SK-N-SH (cell line): ENCODE results near the gene HIPK2. TPM values are rescaled to one million over a fixed set of nuclear protein-coding genes. Genes with fewer than 3 reads are reported as not detected.

Source experiments
- CTCF ChIA-PET: fragments of 300-600, 350-600 bp; formaldehyde crosslinking; extraction: SDS; loops from one replicate; lab custom pipeline; 2021; lab: Yijun Ruan, JAX
- POLR2A ChIA-PET: fragments of 350-600 bp; sonication (Branson Sonifier 250); formaldehyde crosslinking; extraction: SDS; loops from one replicate; lab custom pipeline; 2020; ENCODE audit warnings: antibody characterized with exemption, inconsistent platforms; lab: Yijun Ruan, JAX
- DNase-seq: peaks from one replicate; pipeline ENCODE4 v3.0.0; 2012
- H2AFZ ChIP-seq: fragments of 200-600 bp; sonication (generic); 2 replicates; pipeline ENCODE4 v1.8.1; 2016; ENCODE audit warnings: antibody characterized with exemption, mild to moderate bottlenecking, low read depth
- H3F3A ChIP-seq: fragments of 200-600 bp; sonication (generic); replicated peaks from 2 replicates; pipeline ENCODE3; 2016; ENCODE audit warnings: antibody characterized with exemption, mild to moderate bottlenecking; ENCODE audit not compliant: insufficient read depth
- H3K27ac ChIP-seq, 2 experiments: fragments of 200-500 bp in 1 of 2; fragments of 200-600 bp in 1 of 2; sonication (Bioruptor generic) in 1 of 2; sonication (generic), shearing (Covaris generic) in 1 of 2; 2 replicates each; pipeline versions ENCODE4 v1.5.1 to v1.6.1; 2014 to 2016; ENCODE audit warnings: low read depth in 2 of 2, inconsistent platforms in 1 of 2, low read length in 1 of 2, mild to moderate bottlenecking in 1 of 2, mixed read lengths in 1 of 2
- H3K27me3 ChIP-seq: fragments of 200-600 bp; sonication (generic), shearing (Covaris generic); 2 replicates; pipeline ENCODE4 v1.6.1; 2016; ENCODE audit warnings: mixed run types; ENCODE audit not compliant: insufficient read depth
- H3K36me3 ChIP-seq, 2 experiments: fragments of 200-500 bp in 1 of 2; fragments of 200-600 bp in 1 of 2; sonication (Bioruptor generic) in 1 of 2; sonication (generic) in 1 of 2; replicated peaks in 1 of 2; 2 replicates each; pipeline versions ENCODE3 to v1.5.1; 2014 to 2016; ENCODE audit warnings: low read length in 1 of 2, mild to moderate bottlenecking in 1 of 2; ENCODE audit not compliant: insufficient read depth in 2 of 2, control insufficient read depth in 1 of 2
- H3K4me1 ChIP-seq, 2 experiments: fragments of 200-500 bp in 1 of 2; fragments of 200-600 bp in 1 of 2; sonication (Bioruptor generic) in 1 of 2; sonication (generic), shearing (Covaris generic) in 1 of 2; 2 replicates each; pipeline versions ENCODE4 v1.5.1 to v1.6.1; 2014 to 2016; ENCODE audit warnings: low read depth in 1 of 2, low read length in 1 of 2, mixed run types in 1 of 2; ENCODE audit not compliant: insufficient read depth in 2 of 2, control insufficient read depth in 1 of 2
- H3K4me2 ChIP-seq: fragments of 200-600 bp; sonication (generic), shearing (Covaris generic); 2 replicates; pipeline ENCODE4 v1.6.1; 2017; ENCODE audit warnings: mixed run types
- H3K4me3 ChIP-seq, 2 experiments: fragments of 200-500 bp in 1 of 2; fragments of 200-600 bp in 1 of 2; sonication (Bioruptor generic) in 1 of 2; sonication (generic), shearing (Covaris generic) in 1 of 2; 2 replicates each; pipeline versions ENCODE4 v1.5.1 to v1.8.1; 2014 to 2016; ENCODE audit warnings: low read depth in 2 of 2, inconsistent platforms in 1 of 2, low read length in 1 of 2, mild to moderate bottlenecking in 1 of 2, mixed read lengths in 1 of 2, moderate library complexity in 1 of 2
- H3K79me2 ChIP-seq: fragments of 200-600 bp; sonication (generic); 2 replicates; pipeline ENCODE4 v1.8.1; 2017; ENCODE audit warnings: mild to moderate bottlenecking; ENCODE audit not compliant: insufficient read depth
- H3K9ac ChIP-seq: fragments of 200-600 bp; sonication (generic); 2 replicates; pipeline ENCODE4 v1.6.1; 2017; ENCODE audit warnings: mixed run types
- H3K9me2 ChIP-seq: fragments of 200-600 bp; sonication (generic); 2 replicates; pipeline ENCODE4 v1.6.1; 2017; ENCODE audit warnings: mixed run types
- H3K9me3 ChIP-seq: fragments of 200-600 bp; sonication (generic); 2 replicates; pipeline ENCODE4 v1.6.1; 2017; ENCODE audit warnings: mixed run types, mild to moderate bottlenecking, moderate library complexity
- H4K20me1 ChIP-seq: fragments of 200-600 bp; sonication (generic); 2 replicates; pipeline ENCODE4 v1.6.1; 2017; ENCODE audit warnings: mild to moderate bottlenecking, mixed run types; ENCODE audit not compliant: insufficient read depth
- ELF1 ChIP-seq: IDR thresholded peaks from 2 replicates; pipeline ENCODE4 v1.4.0; 2012
- EP300 ChIP-seq, 2 experiments: IDR thresholded peaks; 2 replicates each; pipeline versions ENCODE4 v1.4.0 to v1.6.1; 2012; ENCODE audit warnings: borderline replicate concordance in 1 of 2, low read depth in 1 of 2, low read length in 1 of 2
- EZH2phosphoT487 ChIP-seq: fragments of 200-600 bp; sonication (generic); IDR thresholded peaks from 2 replicates; pipeline ENCODE4 v1.6.1; 2017; ENCODE audit warnings: low read depth, mixed run types, mild to moderate bottlenecking, antibody characterized with exemption, moderate library complexity, borderline replicate concordance
- FOXM1 ChIP-seq: IDR thresholded peaks from 2 replicates; pipeline ENCODE4 v1.4.0; 2012; ENCODE audit warnings: low read depth, mild to moderate bottlenecking
- GABPA ChIP-seq: IDR thresholded peaks from 2 replicates; pipeline ENCODE4 v1.4.0; 2012; ENCODE audit warnings: low read depth, mild to moderate bottlenecking
- JUND ChIP-seq: IDR thresholded peaks from 2 replicates; pipeline ENCODE4 v1.4.0; 2012
- MEF2A ChIP-seq: IDR thresholded peaks from 2 replicates; pipeline ENCODE4 v1.4.0; 2012; ENCODE audit warnings: low read depth, borderline replicate concordance
- MXI1 ChIP-seq: IDR thresholded peaks from 2 replicates; pipeline ENCODE4 v1.6.1; 2012; ENCODE audit warnings: mild to moderate bottlenecking, low read depth, low read length, improper control_type of control experiment
- POLR2AphosphoS5 ChIP-seq: IDR thresholded peaks from 2 replicates; pipeline ENCODE4 v1.6.1; 2012; ENCODE audit warnings: low read depth, low read length
- RAD21 ChIP-seq: IDR thresholded peaks from 2 replicates; pipeline ENCODE4 v1.6.1; 2012; ENCODE audit warnings: mild to moderate bottlenecking, low read length
- RFX5 ChIP-seq: IDR thresholded peaks from 2 replicates; pipeline ENCODE4 v1.6.1; 2012; ENCODE audit warnings: mild to moderate bottlenecking, improper control_type of control experiment, low read length
- RXRA ChIP-seq: IDR thresholded peaks from 2 replicates; pipeline ENCODE4 v1.4.0; 2012; ENCODE audit warnings: low read depth, mild to moderate bottlenecking, borderline replicate concordance
- SIN3A ChIP-seq: IDR thresholded peaks from 2 replicates; pipeline ENCODE4 v1.6.1; 2012; ENCODE audit warnings: low read depth, mild to moderate bottlenecking, low read length, moderate library complexity, borderline replicate concordance
- TAF1 ChIP-seq: IDR thresholded peaks from 2 replicates; pipeline ENCODE4 v1.6.1; 2012; ENCODE audit warnings: low read depth, mild to moderate bottlenecking, low read length, moderate library complexity, borderline replicate concordance
- WGBS: methylation state at CpG from one replicate; pipeline ENCODE4 v1.1.6; 2017; ENCODE audit warnings: low lambda C conversion rate; 5-methylcytosine and 5-hydroxymethylcytosine counted together
- polyA plus RNA-seq, 3 experiments: library from polyadenylated mRNA; depleted of rRNA; stranded (reverse); fragments of >200 nt; gene quantifications; 2 replicates each; pipeline ENCODE4 v1.2.3, GENCODE V29; 2012
- TF ChIP-seq, protein P1 (sequence below): IDR thresholded peaks from 2 replicates; pipeline ENCODE4 v1.4.0; 2012; ENCODE audit warnings: low read depth
- TF ChIP-seq, protein P2 (sequence below): fragments of 150-350 bp; IDR thresholded peaks from 2 replicates; pipeline ENCODE4 v1.6.1; 2017; ENCODE audit warnings: antibody characterized with exemption, low read length, low read depth, borderline replicate concordance
- TF ChIP-seq, protein P3 (sequence below): IDR thresholded peaks from 2 replicates; pipeline ENCODE4 v1.4.0; 2012; ENCODE audit warnings: low read depth, borderline replicate concordance

The HIPK2 gene
- polyA plus RNA-seq, 1 of the 3 experiments (the other 2 are of a cell fraction): 14.2 TPM

DNA sequence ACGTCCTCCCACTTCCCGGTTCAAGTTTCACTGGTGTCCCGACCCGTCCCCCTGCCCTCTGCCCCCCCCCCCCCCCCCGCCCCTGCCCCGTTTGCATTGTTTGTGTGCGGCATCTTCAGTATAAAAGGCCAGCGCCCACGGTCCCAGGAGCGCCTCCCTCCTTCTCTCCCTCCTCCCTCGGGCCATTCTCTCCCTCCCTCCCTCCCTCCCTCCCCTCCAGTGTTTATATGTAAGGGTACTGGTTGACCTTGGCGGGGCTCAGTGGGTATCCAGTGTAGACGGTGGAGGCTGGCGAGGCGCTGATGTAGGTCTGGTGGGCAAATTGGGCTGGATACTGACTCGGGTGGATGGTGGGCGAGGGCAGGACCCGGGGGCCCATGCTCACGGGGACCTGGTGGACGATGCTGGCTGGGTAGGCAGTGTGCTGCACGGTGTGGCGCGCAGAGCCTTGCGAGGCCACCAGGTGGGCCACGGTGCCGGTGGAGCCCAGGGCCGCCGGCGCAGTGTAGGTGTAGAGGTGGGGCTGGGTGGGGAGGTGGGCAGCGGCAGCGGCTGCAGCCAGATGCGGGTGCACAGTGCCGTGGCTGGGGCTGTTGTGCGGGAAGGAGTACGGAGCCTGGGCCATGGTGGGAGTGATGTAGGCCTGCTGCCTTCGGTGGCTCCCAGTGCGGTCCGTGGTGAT, 205.0 kb downstream of the HIPK2 start:
- no peak overlapping the region for H3K4me3 ChIP-seq
- no peaks in the 10 kb centered on the region for H3K27me3 ChIP-seq
- H3K9me3 ChIP-seq: no peaks in the 10 kb centered on the region
- no peaks in the 10 kb centered on the region for H3K79me2 ChIP-seq
- H3K9ac ChIP-seq: no peak overlapping the region
- WGBS: 93% methylated on average over 38 of the region's 38 CpGs
- H2AFZ ChIP-seq: no peak overlapping the region
- H3K27ac ChIP-seq: no peak overlapping the region
- H3K4me1 ChIP-seq: no peaks in the 10 kb centered on the region
- no peaks in the 10 kb centered on the region for H3F3A ChIP-seq
- CTCF ChIA-PET: no interaction called here
- H3K36me3 ChIP-seq: peaks cover 19 to 66% of the 10 kb centered on the region in 2 experiments
- no peaks in the 10 kb centered on the region for H3K9me2 ChIP-seq
- POLR2A ChIA-PET: no interaction called here
- no peak for TF ChIP-seq TAF1
- TF ChIP-seq GABPA: no peak
- no peak for TF ChIP-seq JUND
- TF ChIP-seq SIN3A: no peak
- TF ChIP-seq, protein P1, sequence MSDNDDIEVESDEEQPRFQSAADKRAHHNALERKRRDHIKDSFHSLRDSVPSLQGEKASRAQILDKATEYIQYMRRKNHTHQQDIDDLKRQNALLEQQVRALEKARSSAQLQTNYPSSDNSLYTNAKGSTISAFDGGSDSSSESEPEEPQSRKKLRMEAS: no peak
- TF ChIP-seq ELF1: no peak
- TF ChIP-seq, protein P2, sequence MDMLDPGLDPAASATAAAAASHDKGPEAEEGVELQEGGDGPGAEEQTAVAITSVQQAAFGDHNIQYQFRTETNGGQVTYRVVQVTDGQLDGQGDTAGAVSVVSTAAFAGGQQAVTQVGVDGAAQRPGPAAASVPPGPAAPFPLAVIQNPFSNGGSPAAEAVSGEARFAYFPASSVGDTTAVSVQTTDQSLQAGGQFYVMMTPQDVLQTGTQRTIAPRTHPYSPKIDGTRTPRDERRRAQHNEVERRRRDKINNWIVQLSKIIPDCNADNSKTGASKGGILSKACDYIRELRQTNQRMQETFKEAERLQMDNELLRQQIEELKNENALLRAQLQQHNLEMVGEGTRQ: no peak
- TF ChIP-seq EZH2phosphoT487: no peak
- no peak for TF ChIP-seq MXI1
- TF ChIP-seq, protein P3, sequence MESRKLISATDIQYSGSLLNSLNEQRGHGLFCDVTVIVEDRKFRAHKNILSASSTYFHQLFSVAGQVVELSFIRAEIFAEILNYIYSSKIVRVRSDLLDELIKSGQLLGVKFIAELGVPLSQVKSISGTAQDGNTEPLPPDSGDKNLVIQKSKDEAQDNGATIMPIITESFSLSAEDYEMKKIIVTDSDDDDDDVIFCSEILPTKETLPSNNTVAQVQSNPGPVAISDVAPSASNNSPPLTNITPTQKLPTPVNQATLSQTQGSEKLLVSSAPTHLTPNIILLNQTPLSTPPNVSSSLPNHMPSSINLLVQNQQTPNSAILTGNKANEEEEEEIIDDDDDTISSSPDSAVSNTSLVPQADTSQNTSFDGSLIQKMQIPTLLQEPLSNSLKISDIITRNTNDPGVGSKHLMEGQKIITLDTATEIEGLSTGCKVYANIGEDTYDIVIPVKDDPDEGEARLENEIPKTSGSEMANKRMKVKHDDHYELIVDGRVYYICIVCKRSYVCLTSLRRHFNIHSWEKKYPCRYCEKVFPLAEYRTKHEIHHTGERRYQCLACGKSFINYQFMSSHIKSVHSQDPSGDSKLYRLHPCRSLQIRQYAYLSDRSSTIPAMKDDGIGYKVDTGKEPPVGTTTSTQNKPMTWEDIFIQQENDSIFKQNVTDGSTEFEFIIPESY: no peak
- TF ChIP-seq FOXM1: no peak
- TF ChIP-seq EP300 (IDR thresholded peaks at IDR 0.05; ENCODE audit: borderline replicate concordance in 1 of 2, low read depth in 1 of 2, low read length in 1 of 2): no peak
- no peak for TF ChIP-seq POLR2AphosphoS5
- no peak for TF ChIP-seq RFX5
- no peak for TF ChIP-seq MEF2A
- no peak for TF ChIP-seq RXRA
- no peak for TF ChIP-seq RAD21
- TF ChIP-seq, all 33 proteins: peak for 0
- H4K20me1 ChIP-seq: no peaks in the 10 kb centered on the region
- DNase-seq: no peak
- H3K4me2 ChIP-seq: no peak overlapping the region
